ENCODE data around the gene TNFRSF9. TPM values are rescaled to one million over a fixed set of nuclear protein-coding genes. Genes with fewer than 3 reads are reported as not detected.

Gene TNFRSF9
- total and polyA plus RNA-seq, 2 donors (not counting 3 experiments of a cell fraction or from before 2014, with no cell fraction given), result 0.15 to 0.22 TPM

DNA sequence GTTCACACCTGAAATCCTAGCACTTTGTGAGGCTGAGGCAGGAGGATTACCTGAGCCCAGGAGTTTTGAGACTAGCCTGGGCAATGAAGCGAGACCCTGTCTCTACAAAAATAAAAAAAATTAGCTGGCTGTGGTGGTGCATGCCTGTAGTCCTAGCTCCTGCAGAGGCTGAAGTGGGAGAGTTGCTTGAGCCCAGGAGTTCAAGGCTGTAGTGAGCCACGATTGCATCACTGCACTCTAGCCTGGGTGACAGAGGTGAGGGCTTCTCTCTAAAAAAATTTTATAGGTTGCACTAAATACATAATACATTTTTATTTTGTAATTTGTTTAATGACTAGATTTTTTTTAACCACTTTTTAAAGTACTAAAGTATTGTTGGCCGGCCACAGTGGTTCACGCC is 27.0 kb upstream of the TNFRSF9 start:
- Histone ChIP-seq H3K4me1 (ENCODE audit: control insufficient read depth, extremely low read depth, insufficient read depth, low read length) (peaks cover 2% of the 10 kb centered on the region), H3K9me3 (replicated peaks; ENCODE audit: control insufficient read depth, insufficient read depth, low read length) (no peaks in the 10 kb centered on the region), H3K4me2 (ENCODE audit: insufficient read depth, low read length) (no peak overlapping the region), H3K27ac (ENCODE audit: insufficient read depth, low read depth, low read length) (no peak overlapping the region), H3K27me3 (ENCODE audit: control insufficient read depth in 2 of 2, insufficient read depth in 2 of 2, low read length in 2 of 2) (no peaks in the 10 kb centered on the region), H2AFZ (ENCODE audit: low read depth, low read length) (no peak overlapping the region), H3K9ac (replicated peaks; ENCODE audit: extremely low read depth, insufficient read depth, low read length) (no peak overlapping the region), H4K20me1 (replicated peaks; ENCODE audit: control insufficient read depth, extremely low read depth, insufficient read depth, low read length) (peaks cover 2% of the 10 kb centered on the region), H3K79me2 (ENCODE audit: control insufficient read depth, insufficient read depth, low read length) (peaks cover 36% of the 10 kb centered on the region), H3K9me1 (replicated peaks; ENCODE audit: control insufficient read depth, extremely low read depth, insufficient read depth, low read length) (no peaks in the 10 kb centered on the region), H3K4me3 (replicated peaks in 1 of 3; ENCODE audit: insufficient read depth in 1 of 3, low read depth in 1 of 3, low read length in 3 of 3) (no peak overlapping the region), H3K36me3 (ENCODE audit: control insufficient read depth in 2 of 2, extremely low read depth in 1 of 2, insufficient read depth in 2 of 2, low read length in 2 of 2) (peaks cover 29 to 33% of the 10 kb centered on the region in 2 experiments)
- POLR2A ChIA-PET, result no interaction called here
- dilution Hi-C loops (cut with MboI; ENCODE audit: extremely low pct_ligation_motif_present, low sequenced_read_pairs) (no loop called here), intact Hi-C loops (cut with micrococcal nuclease) (no loop called here)
- no TSS peak for BruUV-seq (replicated peaks)
- DNase-seq (ENCODE audit: low read depth, low spot score) (no peak), FAIRE-seq (no peak)
- TF ChIP-seq MAX (IDR thresholded peaks at IDR 0.05; ENCODE audit: insufficient read depth, insufficient read length) (no peak), POLR2AphosphoS5 (IDR thresholded peaks at IDR 0.05; ENCODE audit: insufficient read depth, low read depth, low read length) (no peak), JUN (IDR thresholded peaks at IDR 0.05; ENCODE audit: borderline replicate concordance, insufficient read depth, insufficient read length, low read depth) (no peak), FOS (IDR thresholded peaks at IDR 0.05; ENCODE audit: borderline replicate concordance, insufficient read depth, low read length) (no peak), EZH2 (IDR thresholded peaks at IDR 0.05; ENCODE audit: borderline replicate concordance, low read depth, low read length, severe bottlenecking) (no peak), MYC (IDR thresholded peaks at IDR 0.05; ENCODE audit: low read depth, low read length) (no peak)
- CTCF ChIA-PET, result interaction anchor here (1.6 kb wide), 1 partner anchor 48 kb away, joined by 4 read pairs; no protein-coding TSS in a partner anchor

DNA sequence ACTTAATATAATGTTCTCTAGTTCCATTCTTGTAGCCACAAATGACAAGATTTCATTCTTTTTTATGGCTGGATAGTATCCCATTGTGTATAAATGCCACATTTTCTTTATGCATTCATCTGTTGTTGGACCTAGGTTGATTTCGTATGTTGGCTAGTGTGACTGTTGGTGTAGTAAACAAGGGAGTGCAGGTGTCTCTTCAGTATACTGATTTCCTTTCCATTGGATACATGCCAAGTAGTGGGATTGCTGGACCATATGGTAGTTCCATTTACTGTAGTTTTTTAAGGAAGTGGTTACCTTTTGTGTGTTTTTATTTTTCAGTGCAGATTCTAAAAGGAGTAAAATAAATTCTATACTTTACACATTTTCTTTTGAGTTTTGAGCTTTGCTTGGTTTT is 26.6 kb upstream of the TNFRSF9 start:
- POLR2A ChIA-PET, result no interaction called here
- H4K20me1 ChIP-seq (replicated peaks; ENCODE audit: control insufficient read depth, extremely low read depth, insufficient read depth, low read length), result peaks cover 2% of the 10 kb centered on the region
- intact Hi-C loops (cut with micrococcal nuclease) (no loop called here), dilution Hi-C loops (cut with MboI; ENCODE audit: extremely low pct_ligation_motif_present, low sequenced_read_pairs) (no loop called here)
- no peak overlapping the region for H3K27ac ChIP-seq (ENCODE audit: insufficient read depth, low read depth, low read length)
- no peak overlapping the region for H2AFZ ChIP-seq (ENCODE audit: low read depth, low read length)
- no peak overlapping the region for H3K9ac ChIP-seq (replicated peaks; ENCODE audit: extremely low read depth, insufficient read depth, low read length)
- no TSS peak for BruUV-seq (replicated peaks)
- peaks cover 29 to 32% of the 10 kb centered on the region in 2 experiments for H3K36me3 ChIP-seq (ENCODE audit: control insufficient read depth in 2 of 2, extremely low read depth in 1 of 2, insufficient read depth in 2 of 2, low read length in 2 of 2)
- no peak overlapping the region for H3K4me2 ChIP-seq (ENCODE audit: insufficient read depth, low read length)
- no peaks in the 10 kb centered on the region for H3K9me3 ChIP-seq (replicated peaks; ENCODE audit: control insufficient read depth, insufficient read depth, low read length)
- no peaks in the 10 kb centered on the region for H3K27me3 ChIP-seq (ENCODE audit: control insufficient read depth in 2 of 2, insufficient read depth in 2 of 2, low read length in 2 of 2)
- H3K79me2 ChIP-seq (ENCODE audit: control insufficient read depth, insufficient read depth, low read length), result peaks cover 41% of the 10 kb centered on the region
- TF ChIP-seq MYC (IDR thresholded peaks at IDR 0.05; ENCODE audit: low read depth, low read length) (no peak), MAX (IDR thresholded peaks at IDR 0.05; ENCODE audit: insufficient read depth, insufficient read length) (no peak), CTCF (IDR thresholded peaks at IDR 0.05; ENCODE audit: extremely low read depth in 1 of 2, insufficient read depth in 1 of 2, low read depth in 1 of 2, low read length in 2 of 2) (no peak), FOS (IDR thresholded peaks at IDR 0.05; ENCODE audit: borderline replicate concordance, insufficient read depth, low read length) (no peak), GATA2 (IDR thresholded peaks at IDR 0.05; ENCODE audit: insufficient read depth, insufficient read length, low read depth, low read length) (no peak), JUN (IDR thresholded peaks at IDR 0.05; ENCODE audit: borderline replicate concordance, insufficient read depth, insufficient read length, low read depth) (no peak), EZH2 (IDR thresholded peaks at IDR 0.05; ENCODE audit: borderline replicate concordance, low read depth, low read length, severe bottlenecking) (no peak)
- H3K9me1 ChIP-seq (replicated peaks; ENCODE audit: control insufficient read depth, extremely low read depth, insufficient read depth, low read length), result no peaks in the 10 kb centered on the region
- FAIRE-seq (no peak), DNase-seq (ENCODE audit: low read depth, low spot score) (peak; percentile 12)
- peaks cover 7% of the 10 kb centered on the region for H3K4me1 ChIP-seq (ENCODE audit: control insufficient read depth, extremely low read depth, insufficient read depth, low read length)
- H3K4me3 ChIP-seq (replicated peaks in 1 of 3; ENCODE audit: insufficient read depth in 1 of 3, low read depth in 1 of 3, low read length in 3 of 3), result no peak overlapping the region
- CTCF ChIA-PET, result interaction anchor here (1.0 to 1.6 kb wide), 2 partner anchors 8 to 48 kb away, joined by 4 to 5 read pairs; no protein-coding TSS in a partner anchor
